RCC 7860 (cell line): ENCODE data around the gene TBX10.
"Not testable (repeated sequence)": the region's sequence is repeated elsewhere in the genome, so short reads cannot be mapped to it uniquely, and the experiment has no call there.

ENCODE experiments used
- DNase-seq: peaks from one replicate; pipeline ENCODE4 v3.0.0-alpha.2; 2015; ENCODE audit warnings: low spot score
- FAIRE-seq: peaks from 2 replicates; lab custom pipeline; 2012; peaks lifted over from hg19 to GRCh38; lab: Jason Lieb, UNC

The TBX10 gene

DNA sequence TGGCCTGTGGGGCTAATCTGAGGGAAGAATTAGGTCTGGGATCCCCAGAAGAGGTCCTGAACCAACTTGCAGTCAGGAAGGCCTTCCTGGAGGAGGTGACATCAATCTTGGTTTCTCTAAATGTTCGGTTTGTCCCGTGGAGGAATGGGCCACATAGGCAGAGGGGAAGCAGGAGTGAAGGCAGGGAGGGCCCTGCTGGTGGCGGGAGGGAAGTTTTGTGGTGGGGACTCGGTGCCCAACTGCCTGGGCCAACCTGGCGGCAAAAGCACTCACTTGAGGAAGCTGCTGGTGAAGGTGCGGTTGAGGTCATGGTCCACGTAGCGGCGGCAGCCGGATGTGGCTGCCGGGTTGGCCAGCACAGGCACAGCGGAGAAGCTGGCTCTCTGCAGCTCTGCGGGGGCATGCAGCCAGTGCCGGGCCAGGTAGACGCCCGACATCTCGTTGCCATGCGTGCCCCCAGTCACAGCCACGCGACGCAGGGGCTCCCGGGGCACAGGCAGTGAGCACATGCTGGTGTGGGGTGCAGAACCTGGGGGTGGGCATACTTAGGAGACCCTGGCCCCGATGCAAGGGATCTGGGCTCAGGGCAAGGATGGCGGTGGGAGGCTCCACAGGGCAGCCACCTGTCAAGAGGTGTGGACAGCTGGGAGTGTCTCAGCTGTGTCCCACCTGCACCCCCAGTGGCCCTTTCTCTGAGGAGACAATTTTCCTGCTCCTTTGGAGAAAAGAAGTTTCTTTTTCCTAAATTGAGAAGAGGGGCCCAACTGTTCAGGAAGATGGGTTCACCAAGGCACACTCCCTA is 7.2 kb upstream of the TBX10 start:
- peak; percentile 32 for DNase-seq
- no peak for FAIRE-seq

DNA sequence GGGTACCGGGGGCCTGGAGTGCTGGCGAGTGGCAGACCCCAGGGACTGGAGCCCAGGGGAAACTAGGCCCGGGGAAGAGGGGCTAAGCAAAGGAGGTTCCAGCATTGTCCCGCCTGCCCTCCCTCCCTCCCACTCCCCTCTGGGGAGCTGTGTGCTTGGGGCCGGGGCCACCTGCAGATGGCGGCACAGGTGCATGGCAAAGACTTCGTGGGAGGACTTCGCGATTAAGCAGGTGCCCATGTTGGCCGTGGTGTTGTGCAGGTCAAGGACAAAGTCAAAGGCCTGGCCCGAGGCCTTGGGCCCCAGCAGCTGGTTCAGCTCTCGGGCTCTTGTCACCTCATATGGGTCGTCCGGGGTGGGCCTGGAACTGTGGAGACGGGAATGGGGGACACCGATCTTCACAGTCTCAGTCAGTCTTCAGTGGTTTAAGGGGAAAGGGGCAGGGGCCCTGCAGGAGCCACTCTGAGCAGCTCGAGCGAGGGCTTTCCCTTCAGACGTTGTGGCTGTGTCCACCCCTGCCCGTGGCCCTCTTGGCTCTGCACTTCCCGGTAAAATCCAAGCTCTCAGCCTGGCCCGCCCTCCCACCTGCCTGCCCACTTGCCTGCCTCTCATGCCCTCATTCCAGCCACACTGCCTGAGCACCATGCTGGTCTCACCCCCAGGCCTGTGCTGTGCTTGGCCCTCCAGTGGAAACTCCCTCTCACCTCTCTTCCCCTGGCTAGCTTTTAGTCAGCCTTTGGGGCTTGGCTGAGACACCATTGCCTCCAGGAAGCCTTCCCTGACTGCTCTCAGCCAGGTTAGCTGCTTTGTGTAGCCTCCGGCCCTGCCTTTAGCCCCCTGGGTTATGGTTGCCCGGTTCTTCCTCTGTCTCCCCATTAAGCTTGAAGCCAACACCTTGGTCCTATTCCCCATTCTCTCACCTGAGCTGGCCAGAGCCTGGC is 6.2 kb upstream of the TBX10 start:
- DNase-seq (no peak), FAIRE-seq (no peak)

DNA sequence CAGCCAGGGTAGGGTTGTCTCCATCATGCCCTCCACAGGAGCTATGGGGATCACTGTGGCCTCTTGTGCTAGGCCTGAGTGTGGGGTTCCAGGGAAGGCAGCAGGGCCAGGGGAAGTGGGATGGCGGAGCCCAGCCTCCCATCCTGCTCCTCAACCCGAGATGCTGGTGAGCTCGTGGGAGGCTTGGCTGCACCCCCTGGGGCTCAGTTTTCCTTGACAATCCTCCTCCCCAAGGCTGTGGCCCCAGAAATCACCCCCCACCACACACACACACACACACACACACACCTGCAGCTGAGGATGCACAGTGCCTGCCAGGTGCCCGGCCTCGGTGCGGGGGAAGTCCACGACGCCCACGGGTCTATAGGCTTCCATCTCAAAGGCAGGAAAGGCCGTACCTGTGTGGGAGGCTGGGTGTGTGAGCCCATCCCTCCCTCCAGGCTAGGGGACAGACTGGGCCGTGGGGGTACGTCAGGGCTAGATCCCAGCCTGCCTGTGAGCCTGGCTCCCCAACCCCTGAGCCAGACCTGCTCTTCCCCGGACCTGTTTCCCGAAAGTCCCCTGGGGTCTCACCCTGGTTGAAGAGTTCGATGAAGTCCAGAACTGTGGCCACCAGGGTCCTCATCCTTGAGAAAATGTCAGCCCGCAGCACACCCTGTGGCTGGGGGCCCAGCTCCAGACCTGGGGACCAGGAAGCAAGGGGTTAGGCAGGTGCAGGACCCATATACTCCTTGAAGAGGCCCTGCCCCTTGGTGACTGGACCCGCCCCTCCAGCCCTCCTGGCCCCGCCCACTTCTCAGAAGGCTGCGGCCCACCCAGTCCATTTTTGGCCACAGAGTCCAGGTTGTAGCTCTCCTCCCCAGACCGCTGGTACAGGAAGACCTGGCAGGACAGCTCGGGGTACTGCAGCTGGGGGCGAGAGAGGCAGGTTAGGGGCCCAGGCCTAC is 5.2 kb upstream of the TBX10 start:
- no peak for FAIRE-seq
- no peak for DNase-seq

DNA sequence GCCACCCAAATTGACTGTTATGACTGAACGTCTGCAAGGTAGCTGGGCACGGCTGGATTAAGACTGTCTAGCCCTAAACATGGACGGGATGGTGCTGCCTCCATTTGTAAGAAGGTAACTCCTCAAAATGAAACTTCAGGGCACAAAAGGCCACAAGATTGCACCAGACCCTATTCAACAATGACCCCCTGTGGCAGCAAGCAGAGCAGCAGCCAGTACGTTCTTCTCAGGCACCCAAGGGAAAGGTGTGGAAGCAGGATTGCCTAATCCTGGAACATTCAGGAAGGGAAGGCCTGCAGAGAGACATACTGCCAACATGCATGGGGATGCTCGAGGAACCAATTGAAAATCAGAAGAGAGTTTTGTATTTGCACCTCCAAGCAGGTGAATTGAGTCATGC is 4.5 kb upstream of the TBX10 start:
- FAIRE-seq (no peak), DNase-seq (no peak)

DNA sequence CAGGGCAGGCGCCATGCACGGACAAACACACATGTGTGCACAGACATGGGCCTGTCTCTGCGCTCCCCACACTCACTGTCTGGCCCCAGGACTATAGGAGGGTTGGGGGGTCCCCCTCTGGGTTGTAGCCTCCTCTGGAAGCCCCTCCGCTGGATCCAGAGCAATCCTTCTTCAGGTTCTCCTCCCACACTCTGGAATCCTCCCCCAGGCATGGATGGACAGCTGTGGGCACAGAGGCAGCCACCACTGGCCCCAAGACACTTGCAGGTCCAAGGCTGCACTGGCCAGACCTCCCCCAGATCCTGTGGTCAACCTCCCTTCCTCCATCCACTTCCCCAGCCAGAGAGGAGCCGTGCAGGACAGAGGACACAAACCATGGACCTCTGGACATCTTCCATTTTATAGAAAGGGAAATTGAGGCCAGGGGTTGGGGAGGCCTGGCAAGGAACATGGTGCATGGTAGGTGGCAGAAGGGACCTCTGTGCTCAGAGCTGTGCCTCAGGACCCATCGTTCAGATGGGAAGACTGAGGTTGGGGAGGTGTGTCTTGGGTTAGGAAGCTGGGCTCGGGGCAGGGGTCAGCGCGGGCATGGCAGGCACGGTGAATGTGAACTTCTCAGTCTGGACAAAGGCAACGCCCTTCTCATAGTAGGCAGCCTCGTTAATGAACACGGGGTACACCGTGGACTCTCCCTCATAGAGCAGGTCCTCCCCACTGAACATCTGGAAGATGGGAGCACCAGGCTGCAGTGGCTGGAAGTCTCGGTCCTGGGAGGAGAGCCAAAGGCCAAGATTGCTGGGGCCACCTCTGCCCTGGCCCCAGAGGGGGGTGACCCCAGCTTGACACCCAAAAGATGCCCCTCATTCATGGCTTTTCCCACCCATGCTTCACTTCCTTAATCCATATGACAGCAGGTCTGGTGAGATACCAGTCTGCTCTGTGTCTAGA is 2.9 kb upstream of the TBX10 start:
- no peak for DNase-seq
- FAIRE-seq: no peak

DNA sequence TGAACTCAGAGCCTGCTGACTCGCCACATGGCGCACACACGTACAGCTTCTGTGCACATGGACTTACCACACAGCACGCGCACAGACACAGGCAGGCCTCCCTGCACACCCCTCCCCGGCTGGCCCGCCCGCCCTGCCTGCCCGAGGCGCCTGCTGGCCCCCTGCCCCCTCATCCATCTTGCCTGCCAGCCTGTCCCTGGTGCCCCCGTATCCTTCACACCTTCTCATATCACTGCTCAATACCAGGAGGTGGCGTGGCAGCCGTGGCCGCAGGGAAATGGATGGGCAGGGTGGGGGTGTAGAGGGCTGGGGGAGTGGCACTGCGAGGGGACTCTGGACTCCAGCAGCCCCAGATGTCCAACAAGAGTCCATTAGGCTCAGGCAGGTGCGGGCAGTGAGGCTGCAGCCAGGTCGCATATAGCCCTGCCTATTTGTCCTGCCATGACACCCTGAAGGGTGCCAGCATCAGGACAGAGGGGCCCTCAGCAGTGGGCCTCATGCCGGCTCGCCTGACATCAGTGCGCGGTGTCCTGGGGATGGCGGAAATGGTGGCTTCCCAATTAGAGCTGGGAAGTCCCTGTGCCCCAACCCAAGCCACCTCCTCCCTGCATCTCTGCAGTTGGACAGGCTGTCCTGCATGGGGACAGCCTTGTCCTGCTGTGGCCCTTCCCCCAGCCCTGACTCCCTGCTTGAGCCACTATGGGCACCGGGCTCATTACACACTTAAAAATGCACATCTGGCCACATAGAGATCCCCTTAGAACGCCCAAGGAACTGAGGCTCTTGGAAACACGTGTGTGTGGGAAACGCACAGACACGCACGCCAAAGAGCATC is 2.0 kb upstream of the TBX10 start:
- no peak for DNase-seq
- FAIRE-seq: no peak

DNA sequence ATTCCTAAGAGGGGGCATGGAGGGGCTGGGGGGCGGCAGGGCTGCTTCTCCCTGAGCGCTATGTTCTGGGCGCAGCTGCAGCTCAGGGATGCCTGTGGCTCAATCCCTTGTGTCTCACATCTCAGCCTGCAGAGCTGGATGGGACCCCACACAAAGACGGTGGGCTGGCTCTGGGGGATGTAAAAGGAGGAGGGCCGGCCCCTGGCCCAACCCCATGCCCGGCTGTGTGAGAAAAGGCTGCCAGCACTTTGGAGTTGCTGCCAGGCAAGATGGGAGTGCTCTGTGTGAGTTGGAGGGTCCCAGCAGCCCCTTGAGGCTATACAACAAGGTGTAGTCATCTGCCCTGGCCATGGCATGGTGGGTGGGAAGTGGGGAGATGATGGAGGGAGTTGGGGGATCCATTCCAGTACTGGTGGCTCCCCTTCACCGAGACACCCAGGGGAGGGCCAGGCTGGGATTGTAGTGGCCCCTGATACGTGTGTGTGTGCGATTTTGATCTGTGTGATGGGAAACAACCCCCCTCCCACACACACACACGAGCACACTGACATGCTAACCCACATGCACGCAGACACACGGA is 1.3 kb upstream of the TBX10 start:
- no peak for FAIRE-seq
- no peak for DNase-seq

DNA sequence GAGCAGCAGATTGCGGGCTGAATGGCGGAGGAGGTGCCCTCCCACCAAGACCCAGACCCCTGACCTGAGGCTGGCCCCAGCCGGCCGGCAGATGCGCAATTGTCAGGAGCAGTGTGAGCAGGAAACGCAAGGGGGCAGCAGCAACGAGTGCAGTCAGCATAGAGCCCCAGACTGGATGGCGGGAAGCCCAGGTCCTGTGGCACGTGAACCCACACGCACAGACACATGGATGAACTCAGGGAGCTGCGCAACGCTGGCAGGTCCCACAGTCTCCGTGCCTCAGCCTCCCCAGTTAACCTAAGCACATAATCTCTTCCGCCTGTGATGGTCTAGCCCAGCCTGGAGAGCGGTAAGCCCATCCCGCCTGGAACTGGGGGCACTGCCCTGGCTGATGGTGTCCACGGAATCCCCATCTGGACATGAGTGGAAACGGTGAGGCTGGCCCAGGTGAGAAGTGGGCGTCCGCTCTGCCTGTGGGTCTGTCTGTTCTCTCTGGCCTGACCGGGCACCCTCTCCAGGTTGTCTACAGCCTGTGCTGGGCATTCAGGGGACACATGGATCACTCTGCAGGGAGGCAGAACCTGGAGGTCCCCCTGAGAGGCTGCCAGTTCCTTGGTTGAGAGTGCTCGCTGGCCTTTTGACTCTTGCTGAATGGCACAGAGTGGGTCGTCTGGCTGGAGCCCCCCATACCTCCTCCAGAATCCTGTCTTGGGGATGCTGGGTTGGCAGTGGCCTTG is 626 bp upstream of the TBX10 start:
- FAIRE-seq: no peak
- DNase-seq: peak; percentile 18

DNA sequence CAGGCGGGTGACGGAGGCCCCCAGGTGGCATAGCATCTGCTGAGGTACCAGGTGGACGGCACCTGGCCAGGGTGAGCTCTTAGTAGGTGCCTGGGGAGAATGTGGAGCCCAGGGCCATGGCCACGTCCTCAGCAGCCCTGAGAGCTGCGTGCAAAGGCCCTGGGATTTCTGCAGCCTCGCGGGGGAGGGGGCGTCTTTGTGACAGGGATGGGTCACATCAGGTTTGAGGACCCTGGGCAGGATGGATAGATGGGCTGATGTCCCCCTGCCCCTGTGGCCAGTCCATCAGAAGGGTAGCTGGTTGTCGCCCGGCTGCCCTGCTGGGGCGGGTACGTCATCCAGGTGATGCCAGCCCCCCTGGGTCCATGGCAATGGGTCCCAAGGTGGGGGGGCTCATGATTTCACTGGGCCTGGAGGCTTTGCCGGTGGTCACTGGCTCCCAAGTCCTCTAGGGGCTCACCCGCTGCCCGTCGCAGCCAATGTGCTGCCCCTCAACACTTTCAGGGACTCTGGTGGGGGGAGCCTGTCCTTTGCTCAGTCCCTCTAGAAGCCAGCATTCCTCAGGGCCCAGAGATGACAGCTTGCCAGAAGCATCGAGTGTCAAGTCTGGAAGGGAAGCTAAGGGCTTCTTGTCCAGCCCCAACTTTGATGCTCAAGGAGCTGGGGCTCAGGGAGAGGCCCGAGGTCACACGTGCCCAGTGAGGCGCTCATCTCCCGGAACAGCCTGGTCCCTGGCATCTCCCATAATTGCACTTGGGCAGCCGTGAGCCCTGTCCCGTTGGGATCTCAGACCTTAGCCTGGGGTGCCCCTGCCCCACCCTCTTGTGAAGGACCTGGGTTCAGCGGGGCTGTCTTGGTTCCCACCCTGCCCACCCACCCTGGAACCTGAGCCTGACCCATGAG is 777 bp downstream of the TBX10 start:
- no peak for DNase-seq

DNA sequence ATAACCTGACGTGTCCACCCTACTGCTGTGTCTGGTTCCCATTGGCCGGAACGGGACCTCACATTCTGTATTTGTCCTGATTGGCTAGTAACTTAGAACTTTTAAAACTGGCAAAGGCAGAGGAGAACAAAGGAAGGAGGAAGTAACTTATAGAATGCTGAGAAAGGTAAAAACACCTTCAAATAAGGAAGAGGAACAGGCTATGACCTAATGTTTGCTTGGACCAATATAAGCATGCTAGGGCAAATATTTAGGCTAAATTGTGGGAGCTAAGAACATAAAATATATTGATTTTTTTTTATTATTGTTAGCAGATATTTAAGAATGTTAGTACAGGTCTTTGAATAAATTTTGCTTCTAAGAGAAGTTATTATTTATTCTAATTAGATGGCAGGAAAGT is 2.1 kb downstream of the TBX10 start:
- DNase-seq, FAIRE-seq: not testable (repeated sequence)

More for the DNA sequence above, 777 bp downstream of the TBX10 start:
- no peak for FAIRE-seq

DNA sequence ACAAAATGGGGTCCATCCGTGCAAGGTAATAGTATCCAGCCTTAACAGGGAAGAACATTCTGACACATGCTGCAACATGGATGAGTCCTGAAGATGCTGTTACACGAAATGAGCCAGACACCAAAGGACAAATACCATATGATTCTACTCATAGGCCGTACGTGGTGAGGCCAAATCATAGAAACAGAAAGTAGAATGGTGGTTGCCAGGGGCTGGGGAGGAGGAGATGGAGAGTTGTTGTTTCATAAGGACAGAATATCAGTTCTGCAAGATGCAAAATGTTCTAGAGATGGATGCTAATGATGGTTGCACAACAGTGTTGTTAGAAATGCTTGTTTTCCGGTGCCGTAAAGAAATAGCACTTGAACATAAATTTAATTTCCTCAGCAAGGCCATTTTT is 2.6 kb downstream of the TBX10 start:
- no peak for DNase-seq
- FAIRE-seq: no peak

DNA sequence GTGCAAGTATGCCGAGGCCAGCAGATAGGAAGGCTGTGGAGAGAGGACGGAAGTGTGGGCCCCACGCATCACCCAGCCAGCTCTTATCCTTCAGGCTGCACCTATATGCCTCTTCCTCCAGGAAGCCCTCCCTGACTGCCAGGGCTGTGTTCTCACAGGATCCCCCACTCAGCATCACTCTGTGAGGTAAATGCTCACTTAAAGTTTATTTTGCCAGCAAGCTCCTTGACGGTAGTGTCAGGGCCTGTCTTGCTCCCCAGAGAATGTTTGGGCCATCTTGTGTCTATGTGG is 4.4 kb downstream of the TBX10 start:
- FAIRE-seq (no peak), DNase-seq (no peak)

DNA sequence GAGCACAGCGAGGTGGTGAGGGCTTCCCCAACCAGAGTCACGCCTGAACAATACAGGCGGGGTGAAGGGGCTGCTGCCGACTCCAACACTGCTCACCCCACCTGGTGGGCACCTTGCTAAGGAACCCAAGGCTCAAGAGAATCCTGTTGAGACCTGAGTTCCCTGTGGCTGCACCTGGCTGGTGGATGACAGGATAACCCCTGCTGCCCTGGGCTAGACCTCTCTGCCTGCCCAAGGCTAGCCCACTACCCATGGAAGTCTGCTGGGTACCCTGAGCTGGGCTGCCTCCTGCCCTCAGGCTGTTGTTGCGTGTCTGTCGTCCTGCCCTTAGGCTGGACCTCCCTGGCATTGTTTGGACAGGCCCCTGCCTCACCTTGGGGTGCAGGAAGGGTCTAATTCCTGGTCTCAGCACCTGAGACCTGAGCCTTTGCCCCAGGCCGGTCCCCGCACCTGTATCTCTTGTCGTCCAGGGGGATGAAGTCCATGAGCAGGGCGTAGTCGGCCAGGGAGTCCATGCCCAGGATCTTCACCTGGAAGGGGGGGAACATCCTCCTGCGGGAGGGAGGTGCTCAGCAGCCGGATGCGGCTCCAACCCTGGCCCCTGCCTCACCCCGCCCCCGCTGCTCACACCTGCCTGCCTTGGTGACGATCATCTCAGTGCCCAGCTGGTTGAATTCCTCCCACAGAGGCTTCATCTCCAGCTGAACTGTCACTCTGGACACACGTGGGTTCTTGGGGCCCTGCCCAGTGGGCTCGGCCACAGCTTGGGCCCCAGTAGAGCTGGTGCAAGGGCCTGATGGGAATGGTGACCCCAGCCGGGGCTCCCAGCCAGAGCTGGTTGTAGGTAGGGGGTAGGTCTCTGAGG is 5.0 kb downstream of the TBX10 start:
- no peak for FAIRE-seq
- DNase-seq: no peak

DNA sequence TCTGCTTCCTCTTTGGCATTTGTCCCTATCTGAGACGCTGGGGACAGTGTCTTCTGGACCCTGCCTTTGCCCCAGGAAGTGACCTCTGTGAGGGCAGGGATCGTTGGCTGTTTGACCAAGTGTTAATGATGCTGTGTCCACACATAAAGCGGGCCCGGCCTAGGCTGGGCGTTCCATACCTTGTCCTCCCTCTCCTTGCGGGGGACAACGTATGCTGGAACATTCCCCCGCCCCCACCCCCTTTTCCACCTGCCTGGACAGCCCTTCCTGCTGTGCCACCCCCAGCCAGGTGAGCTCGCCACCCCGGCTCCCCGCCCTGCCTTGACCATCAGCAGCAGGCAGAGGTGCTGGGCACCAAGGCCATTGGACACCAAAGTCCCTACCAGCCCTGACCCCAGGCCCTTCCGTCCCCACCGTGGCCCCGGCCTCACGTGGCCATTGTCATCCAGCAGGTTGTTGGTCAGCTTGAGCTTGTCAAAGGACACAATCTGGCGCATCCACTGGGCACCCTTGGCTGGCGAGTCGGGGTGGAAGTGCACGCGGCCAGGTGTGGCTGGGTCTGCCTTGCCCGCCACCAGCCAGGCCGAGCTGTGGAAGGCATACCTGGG is 5.7 kb downstream of the TBX10 start:
- FAIRE-seq (no peak), DNase-seq (no peak)

DNA sequence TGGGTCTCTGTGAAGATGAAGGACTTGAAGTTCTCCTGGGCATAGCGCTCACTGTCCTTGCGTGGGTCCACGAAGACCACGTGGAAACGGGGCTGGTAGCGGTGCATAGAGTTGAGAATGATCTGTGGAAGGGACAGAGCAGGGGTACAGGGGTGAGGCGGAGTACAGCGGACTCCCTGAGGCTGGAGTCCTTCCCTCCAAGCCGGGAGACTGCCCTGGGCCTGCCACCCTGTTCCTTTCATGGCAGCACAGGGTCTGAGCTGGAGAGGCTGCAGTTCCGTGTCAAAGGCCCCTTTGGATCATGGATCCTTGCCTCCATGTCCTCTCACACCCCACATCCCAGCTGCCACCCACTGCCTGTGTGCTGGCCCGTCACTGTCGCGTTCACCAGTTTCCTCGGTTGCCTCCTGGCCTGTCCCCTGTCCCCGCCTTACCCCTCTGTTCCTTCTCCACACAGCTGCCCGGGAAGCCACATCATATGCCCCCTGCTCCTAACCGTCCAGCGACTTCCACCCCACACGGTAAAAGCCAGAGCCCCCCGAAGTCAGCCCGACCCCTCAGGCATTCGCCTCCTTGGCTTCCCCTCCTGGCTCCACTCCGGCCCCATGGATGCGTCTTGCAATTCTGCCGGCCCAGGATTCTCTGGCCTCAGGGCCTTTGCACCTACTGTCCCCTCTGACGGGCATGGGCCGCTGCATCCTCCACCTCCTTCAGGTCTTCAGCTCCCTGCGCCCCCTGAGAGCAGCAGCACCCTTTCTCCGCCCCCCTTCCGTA is 6.4 kb downstream of the TBX10 start:
- no peak for DNase-seq
- no peak for FAIRE-seq
